AG04450 (cell line): ENCODE results near the gene PTMS. TPM values are rescaled to one million over a fixed set of nuclear protein-coding genes. Genes with fewer than 3 reads are reported as not detected.

Experiments used
- CTCF ChIA-PET: fragments of 300-600, 350-600 bp; formaldehyde crosslinking; extraction: SDS; loops from one replicate; lab custom pipeline; 2022; ENCODE audit warnings: antibody characterized with exemption, inconsistent platforms; lab: Charles Lee
- POLR2A ChIA-PET: fragments of 350-600 bp; formaldehyde crosslinking; extraction: SDS; loops from one replicate; lab custom pipeline; 2021; ENCODE audit warnings: antibody characterized with exemption, inconsistent platforms; lab: Yijun Ruan, JAX
- DNase-seq: peaks from one replicate; pipeline ENCODE4 v3.0.0-alpha.2; 2011; ENCODE audit warnings: low read depth, low spot score
- H3K27ac ChIP-seq: one replicate; pipeline ENCODE4 v1.5.1; 2012; ENCODE audit warnings: low read depth, low read length, control low read depth
- H3K27me3 ChIP-seq: one replicate; pipeline ENCODE4 v1.6.0; 2012; ENCODE audit warnings: low read length; ENCODE audit not compliant: control insufficient read depth, insufficient read depth
- H3K4me3 ChIP-seq: 2 replicates; pipeline ENCODE4 v1.5.1; 2011; ENCODE audit warnings: mild to moderate bottlenecking, low read depth, low read length, control low read depth
- H3K9me3 ChIP-seq: 2 replicates; pipeline ENCODE4 v1.5.1; 2012; ENCODE audit warnings: low read length; ENCODE audit not compliant: control insufficient read depth, insufficient read depth
- CTCF ChIP-seq: IDR thresholded peaks from 2 replicates; pipeline ENCODE4 v1.5.1; 2011; ENCODE audit warnings: low read depth, low read length, control low read depth, inconsistent platforms
- polyA plus RNA-seq: library from polyadenylated mRNA; depleted of rRNA; stranded (reverse); fragments of >200 nt; gene quantifications from 2 replicates; pipeline ENCODE4 v1.2.3, GENCODE V29; 2011

PTMS gene
- polyA plus RNA-seq, 1 experiment = 170 TPM

- no peak for TF ChIP-seq CTCF
- Histone ChIP-seq H3K27ac (peak overlapping the region; percentile 11), H3K9me3 (no peaks in the 10 kb centered on the region; the same call in 1 of the 2 replicates), H3K27me3 (no peaks in the 10 kb centered on the region), H3K4me3 (peak overlapping the region; percentile 85)
- DNase-seq = no peak
- POLR2A ChIA-PET = interaction anchor here (1.0 to 5.1 kb wide), 3 partner anchors 10 to 55 kb away, joined by 3 to 89 read pairs (median 4); partner anchors contain the start of gene MLF2
- CTCF ChIA-PET = interaction anchor here (0.6 to 7.9 kb wide), 5 partner anchors 10 to 230 kb away, joined by 3 to 136 read pairs (median 14); partner anchors contain the start of gene MLF2
These were observed 2.3 kb downstream of the PTMS start for GRCh38 chr12:6768437-6768914.

- ChIA-PET CTCF (interaction anchor here (0.6 to 7.9 kb wide), 3 partner anchors 10 to 52 kb away, joined by 3 to 136 read pairs (median 14); partner anchors contain the start of gene MLF2), POLR2A (interaction anchor here (0.6 to 5.1 kb wide), 4 partner anchors 9 to 54 kb away, joined by 3 to 89 read pairs (median 4); partner anchors contain the start of gene MLF2)
- DNase-seq = no peak
- peak overlapping the region; percentile 85 for H3K4me3 ChIP-seq
- H3K27me3 ChIP-seq = no peaks in the 10 kb centered on the region
- no peaks in the 10 kb centered on the region; the same call in 1 of the 2 replicates for H3K9me3 ChIP-seq
- H3K27ac ChIP-seq = peak overlapping the region; percentile 31
- TF ChIP-seq CTCF = no peak
These were observed 2.8 kb downstream of the PTMS start for GRCh38 chr12:6768990-6769389.

- no peak for TF ChIP-seq CTCF
- DNase-seq = no peak
- peak overlapping the region; percentile 85 for H3K4me3 ChIP-seq
- H3K9me3 ChIP-seq = no peaks in the 10 kb centered on the region; the same call in 1 of the 2 replicates
- POLR2A ChIA-PET = interaction anchor here (0.6 to 5.1 kb wide), 3 partner anchors 16 to 54 kb away, joined by 3 to 89 read pairs (median 3); partner anchors contain the start of gene MLF2
- no peak overlapping the region for H3K27ac ChIP-seq
- no peaks in the 10 kb centered on the region for H3K27me3 ChIP-seq
- CTCF ChIA-PET = interaction anchor here (1.2 to 7.9 kb wide), 2 partner anchors 17 to 56 kb away, joined by 3 to 136 read pairs; partner anchors contain the start of gene MLF2
These were observed 3.5 kb downstream of the PTMS start for GRCh38 chr12:6769666-6770065.

GRCh38 chr12:6770094-6770493, 3.9 kb downstream of the PTMS start:
- CTCF ChIA-PET = interaction anchor here (1.2 to 7.9 kb wide), 3 partner anchors 11 to 55 kb away, joined by 3 to 136 read pairs (median 7); partner anchors contain the start of gene MLF2
- no peaks in the 10 kb centered on the region for H3K27me3 ChIP-seq
- TF ChIP-seq CTCF = no peak
- H3K27ac ChIP-seq = no peak overlapping the region
- no peak overlapping the region for H3K4me3 ChIP-seq
- no peak for DNase-seq
- H3K9me3 ChIP-seq = no peaks in the 10 kb centered on the region; the same call in 1 of the 2 replicates
- POLR2A ChIA-PET = interaction anchor here (0.5 to 1.2 kb wide), 2 partner anchors 17 to 38 kb away, joined by 3 to 4 read pairs; partner anchors contain the start of gene MLF2

- TF ChIP-seq CTCF = no peak
- POLR2A ChIA-PET = interaction anchor here (0.5 to 1.2 kb wide), 2 partner anchors 18 to 39 kb away, joined by 3 to 4 read pairs; partner anchors contain the start of gene MLF2
- H3K4me3 ChIP-seq = no peak overlapping the region
- no peaks in the 10 kb centered on the region for H3K27me3 ChIP-seq
- CTCF ChIA-PET = interaction anchor here (0.7 to 7.9 kb wide), 4 partner anchors 10 to 100 kb away, joined by 3 to 136 read pairs (median 5); partner anchors contain the start of gene MLF2
- H3K27ac ChIP-seq = no peak overlapping the region
- no peaks in the 10 kb centered on the region; the same call in 1 of the 2 replicates for H3K9me3 ChIP-seq
- DNase-seq = no peak
These were observed 4.4 kb downstream of the PTMS start for GRCh38 chr12:6770600-6770999.
